GM19023 (cell line): Measurements from ENCODE around the gene TIRAP.

ENCODE experiments used
- ATAC-seq: cut with Tn5 transposase; IDR thresholded peaks from one replicate; pipeline ENCODE4 v1.9.1; 2021; ENCODE audit warnings: mild to moderate bottlenecking, moderate library complexity; ENCODE audit not compliant: unreplicated experiment

Gene TIRAP

DNA sequence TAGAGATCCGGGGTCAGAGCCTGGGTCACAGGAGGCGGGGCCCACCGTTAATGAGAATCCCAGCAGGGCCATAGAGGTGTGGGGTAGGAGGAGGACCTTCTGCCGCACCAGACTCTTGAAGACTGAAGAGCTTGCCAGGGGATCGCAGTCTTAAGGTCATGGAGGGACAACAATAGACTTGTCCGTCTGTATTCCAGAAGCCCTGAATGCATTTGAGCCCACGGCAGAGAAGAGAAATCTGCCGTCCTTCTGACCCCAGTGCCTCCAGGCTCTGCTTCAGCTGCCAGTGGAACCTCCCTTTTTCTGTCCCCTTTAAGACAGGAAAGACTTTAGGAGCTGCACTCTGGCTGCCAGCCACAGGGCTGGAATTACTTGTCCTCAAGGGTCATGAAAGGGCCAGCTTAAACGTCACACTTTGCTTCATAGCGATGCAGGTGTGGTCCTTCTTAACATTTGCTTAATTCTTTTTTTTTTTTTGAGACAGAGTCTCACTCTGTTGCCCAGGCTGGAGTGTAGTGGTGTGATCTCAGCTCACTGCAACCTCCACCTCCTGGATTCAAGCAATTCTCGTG lies 57.1 kb downstream of the TIRAP start:
- ATAC-seq, result no peak

DNA sequence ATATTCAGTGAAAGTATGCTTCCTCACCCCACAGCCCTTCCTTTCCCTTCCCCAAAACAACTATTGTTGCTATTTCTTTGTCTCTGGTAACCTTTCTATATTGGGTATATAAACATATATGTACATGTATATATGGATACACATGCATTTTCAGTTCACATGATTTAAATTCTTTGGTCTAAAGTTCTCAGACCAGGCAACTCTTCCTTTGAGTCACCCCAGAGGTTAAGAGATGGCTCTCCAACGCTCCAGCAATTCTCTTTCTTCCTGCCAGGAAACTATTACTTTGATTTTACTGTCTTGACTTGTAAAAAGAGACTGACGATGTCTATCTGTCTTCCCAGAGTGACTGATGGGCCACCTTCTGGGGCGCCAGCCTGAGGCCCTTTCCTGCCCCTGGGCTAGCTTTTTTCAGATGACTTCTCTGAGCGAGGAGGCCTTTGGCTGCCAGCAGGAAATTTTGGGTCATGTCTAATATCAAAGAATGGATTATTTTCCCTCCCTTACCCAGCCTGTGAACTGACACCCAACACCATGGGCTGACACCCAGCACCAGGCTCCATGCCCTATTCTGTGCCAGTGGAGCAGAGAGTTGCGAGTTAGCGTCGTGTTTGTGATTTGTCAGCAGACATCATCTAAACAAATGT lies 58.2 kb downstream of the TIRAP start:
- no peak for ATAC-seq

GRCh38 chr11:126341760-126342161 lies 58.9 kb downstream of the TIRAP start:
- no peak for ATAC-seq

DNA sequence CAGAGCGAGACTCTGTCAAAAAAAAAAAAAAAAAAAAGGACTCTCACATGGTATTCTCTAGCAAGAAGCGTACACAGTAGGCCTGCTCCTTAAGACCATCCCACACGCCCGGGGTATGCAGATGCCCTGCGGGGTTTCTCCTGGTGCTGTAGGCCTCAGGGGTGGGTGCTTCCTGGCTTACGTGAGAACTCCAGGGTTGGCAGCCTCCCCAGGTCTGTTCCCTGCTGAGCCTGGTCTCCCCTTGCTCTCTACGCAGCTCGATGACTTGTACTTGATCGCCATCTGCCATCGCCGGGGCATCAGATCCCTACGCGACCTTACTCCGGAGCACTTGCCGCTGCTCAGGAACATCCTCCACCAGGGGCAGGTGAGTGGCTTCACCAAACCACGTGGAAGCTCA lies 60.2 kb downstream of the TIRAP start:
- ATAC-seq, result no peak
